GM21447 (cell line): ENCODE measurements around the gene ATPAF1.
"Not testable (repeated sequence)": the region's sequence is repeated elsewhere in the genome, so short reads cannot be mapped to it uniquely, and the experiment has no call there.

ENCODE experiments used
- ATAC-seq: cut with Tn5 transposase; IDR thresholded peaks from one replicate; pipeline ENCODE4 v1.9.1; 2021; ENCODE audit not compliant: unreplicated experiment

Gene ATPAF1

DNA sequence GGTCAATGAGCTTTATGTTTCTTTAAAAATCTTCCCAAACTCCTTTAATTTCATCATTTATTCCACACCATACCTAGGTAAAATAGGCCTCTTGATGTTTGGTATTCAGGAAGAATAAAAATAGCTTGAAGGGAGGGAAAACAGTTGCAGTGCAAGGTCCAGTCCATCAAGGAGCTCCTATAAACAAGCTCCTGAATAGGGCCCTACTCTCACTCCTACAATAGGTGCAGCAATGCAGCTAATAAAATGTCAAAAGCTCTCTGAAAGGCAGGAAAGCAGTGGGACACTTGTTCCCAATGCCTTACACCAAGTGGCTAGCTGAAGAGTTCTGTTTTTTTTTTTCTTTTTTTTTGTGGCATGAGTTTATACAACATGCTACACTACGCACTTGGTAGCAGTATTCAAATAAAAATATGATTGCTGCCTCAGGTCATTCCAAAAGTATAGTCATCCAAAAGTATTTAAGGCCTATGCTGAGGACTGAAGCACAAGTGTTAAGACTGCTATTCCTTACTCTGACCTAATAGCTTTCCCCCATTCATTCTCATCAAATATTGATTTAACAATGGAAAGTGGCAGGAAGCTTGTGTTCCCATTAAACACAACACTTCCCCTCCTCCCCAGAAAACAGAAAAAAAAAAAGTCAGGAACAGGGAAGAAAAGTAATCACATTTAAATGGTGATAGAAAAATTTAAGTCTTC, 13.3 kb upstream of the ATPAF1 start:
- ATAC-seq = no peak

DNA sequence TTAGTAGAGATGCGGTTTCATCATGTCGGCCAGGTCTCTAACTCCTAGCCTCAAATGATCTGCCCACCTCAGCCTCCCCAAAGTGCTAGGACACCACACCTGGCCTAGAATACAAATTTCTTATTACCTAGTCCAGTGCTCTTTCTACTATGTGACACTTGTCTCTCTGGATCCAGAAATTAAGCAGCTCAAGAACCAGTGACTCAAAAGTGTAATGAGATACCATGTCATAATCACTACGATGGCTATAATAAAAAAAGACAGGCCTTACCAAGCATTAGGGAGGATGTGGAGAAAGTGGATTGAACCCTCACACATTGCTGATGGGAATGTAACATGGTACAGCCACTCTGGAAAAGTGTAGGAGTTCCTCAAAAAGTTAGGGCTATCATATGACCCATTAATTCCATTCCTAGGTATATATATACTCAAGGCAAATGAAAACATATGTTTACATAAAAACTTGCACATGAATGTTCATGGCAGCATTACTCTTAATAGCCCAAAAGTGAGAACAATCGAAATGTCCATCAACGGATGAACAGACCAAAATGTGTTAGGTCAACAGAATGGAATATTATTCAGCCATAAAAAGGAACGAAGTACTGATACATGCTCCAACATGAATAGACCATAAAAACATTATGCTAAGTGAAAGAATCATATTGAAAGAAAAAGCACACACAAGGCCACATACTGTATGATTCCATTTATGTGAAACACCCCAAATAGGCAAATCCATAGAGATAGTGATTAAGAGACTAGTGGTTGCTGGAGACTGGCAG, 11.8 kb upstream of the ATPAF1 start:
- ATAC-seq = no peak

GRCh38 chr1:46677339-46677738, 9.2 kb upstream of the ATPAF1 start:
- no peak for ATAC-seq

DNA sequence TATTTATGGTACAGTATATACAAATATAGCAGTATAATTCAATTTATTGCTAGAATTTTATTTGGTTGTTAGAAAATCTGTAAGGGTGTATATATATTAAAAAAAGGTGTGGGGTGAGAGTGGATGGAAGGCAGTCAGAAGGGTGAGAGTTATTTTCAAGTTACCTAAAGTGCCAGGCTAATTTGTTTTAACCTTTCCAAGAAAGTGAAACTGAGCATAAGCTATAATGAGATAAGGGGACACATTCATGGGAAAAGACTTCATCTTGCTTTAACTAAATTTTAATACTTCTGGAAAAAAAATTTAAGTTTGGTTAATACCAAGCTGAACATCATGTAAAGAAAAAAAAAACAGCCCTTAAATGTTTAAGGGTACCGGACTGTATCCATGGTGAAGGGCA, 8.4 kb upstream of the ATPAF1 start:
- no peak for ATAC-seq

- ATAC-seq = peak; percentile 79
Observed at GRCh38 chr1:46675549-46676314, 7.6 kb upstream of the ATPAF1 start.

- ATAC-seq = no peak
Observed at GRCh38 chr1:46673749-46674182, 5.6 kb upstream of the ATPAF1 start.

DNA sequence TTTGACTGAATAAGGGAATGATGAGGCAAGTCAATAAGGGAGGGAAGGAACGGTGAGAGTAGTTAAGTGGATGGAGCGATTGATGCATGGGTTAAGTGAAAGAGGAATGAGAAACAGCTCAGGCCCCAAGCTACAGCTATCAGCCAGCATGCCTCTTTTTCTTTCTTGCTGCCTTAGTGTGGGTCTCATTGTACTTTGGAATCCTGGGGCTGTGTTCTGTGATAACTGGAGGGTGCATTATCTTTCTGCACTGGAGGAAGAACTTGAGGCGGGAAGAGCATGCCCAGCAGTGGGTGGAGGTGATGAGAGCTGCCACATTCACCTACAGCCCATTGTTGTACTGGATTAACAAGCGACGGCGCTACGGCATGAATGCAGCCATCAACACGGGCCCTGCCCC, 4.5 kb upstream of the ATPAF1 start:
- ATAC-seq = no peak

GRCh38 chr1:46671554-46671953, 3.4 kb upstream of the ATPAF1 start, which contains the start of gene TEX38:
TSS of gene TEX38 (plus strand) at chr1:46671854. CDS start at chr1:46671935, 81 bp downstream.
- ATAC-seq = no peak

DNA sequence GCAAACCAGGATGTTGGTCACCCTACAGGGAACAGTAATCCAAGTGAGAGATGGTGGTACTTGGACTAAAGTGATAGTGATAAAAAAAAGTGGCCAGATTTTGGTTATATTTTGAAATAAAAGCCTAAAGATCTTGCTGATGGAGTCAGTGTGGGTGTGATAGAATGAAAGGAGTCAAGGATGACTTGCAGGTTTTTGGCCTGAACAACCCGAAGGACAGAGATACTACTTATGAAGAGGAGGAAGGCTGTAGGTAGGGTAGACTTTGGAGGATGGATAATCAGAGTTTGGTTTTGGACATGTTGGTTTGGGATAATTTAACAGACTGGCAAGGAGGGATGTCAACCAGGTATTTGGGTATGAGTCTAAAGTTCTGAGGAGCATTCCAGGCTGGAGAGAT, 2.0 kb upstream of the ATPAF1 start:
- ATAC-seq = no peak

DNA sequence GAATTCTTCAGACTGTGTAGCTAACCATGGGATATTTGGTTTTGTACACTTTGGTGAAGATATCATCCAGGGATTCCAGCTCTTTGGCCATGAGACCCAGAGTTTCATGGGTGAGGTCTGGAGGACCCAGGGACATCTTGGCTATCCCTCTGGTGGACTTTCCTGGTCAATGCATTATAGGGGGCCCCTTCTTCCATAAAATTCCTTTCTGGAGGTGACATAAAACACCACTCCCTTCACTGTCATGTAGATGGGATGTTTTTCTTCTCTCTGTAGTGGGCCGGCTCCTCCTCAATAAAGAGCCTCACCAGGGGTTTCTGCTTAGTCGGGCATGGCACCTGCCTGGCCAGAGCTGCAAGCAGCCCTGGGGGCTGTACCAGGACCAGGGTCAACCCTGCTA, 2.2 kb downstream of the ATPAF1 start:
- no peak for ATAC-seq

- ATAC-seq = not testable (repeated sequence)
Observed at GRCh38 chr1:46662919-46663318, 5.2 kb downstream of the ATPAF1 start.

DNA sequence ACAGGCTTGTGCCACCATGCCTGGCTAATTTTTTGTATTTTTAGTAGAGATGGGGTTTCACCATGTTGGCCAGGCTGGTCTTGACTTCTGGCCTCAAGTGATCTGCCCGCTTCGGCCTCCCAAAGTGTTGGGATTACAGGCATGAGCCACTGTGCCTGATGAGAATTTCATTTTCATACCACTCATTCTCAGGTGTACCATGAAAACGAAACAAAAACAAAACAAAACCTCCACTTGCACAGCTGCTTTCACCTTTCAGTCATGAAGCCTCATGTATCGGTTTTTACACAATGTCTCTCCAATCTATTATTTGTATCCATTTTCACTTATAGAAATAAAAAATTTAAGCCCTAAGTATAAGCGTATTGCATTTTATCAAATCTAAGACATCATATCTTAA, 8.0 kb downstream of the ATPAF1 start:
- ATAC-seq = peak; percentile 95

- no peak for ATAC-seq
Observed at GRCh38 chr1:46659307-46659870, 8.8 kb downstream of the ATPAF1 start.

- no peak for ATAC-seq
Observed at GRCh38 chr1:46657775-46658174, 10.4 kb downstream of the ATPAF1 start.

DNA sequence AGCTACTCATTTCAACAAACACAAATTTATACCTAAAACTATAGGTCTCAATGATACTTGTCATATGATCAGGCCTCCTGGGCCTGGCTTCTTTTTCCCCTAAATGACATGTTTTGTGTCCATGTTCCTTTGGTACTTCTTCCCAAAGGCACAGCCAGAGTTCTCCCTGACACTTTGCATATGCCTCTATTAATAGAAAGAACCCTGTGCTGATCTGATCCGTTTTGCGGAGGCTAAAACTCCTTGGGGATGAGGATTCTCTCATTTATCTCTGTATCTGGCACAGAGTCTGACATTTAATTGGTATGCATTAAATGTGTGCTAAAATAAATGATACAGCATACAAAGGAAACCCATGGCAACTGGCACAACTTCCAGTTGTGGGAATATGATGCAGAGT, 11.5 kb downstream of the ATPAF1 start:
- no peak for ATAC-seq

DNA sequence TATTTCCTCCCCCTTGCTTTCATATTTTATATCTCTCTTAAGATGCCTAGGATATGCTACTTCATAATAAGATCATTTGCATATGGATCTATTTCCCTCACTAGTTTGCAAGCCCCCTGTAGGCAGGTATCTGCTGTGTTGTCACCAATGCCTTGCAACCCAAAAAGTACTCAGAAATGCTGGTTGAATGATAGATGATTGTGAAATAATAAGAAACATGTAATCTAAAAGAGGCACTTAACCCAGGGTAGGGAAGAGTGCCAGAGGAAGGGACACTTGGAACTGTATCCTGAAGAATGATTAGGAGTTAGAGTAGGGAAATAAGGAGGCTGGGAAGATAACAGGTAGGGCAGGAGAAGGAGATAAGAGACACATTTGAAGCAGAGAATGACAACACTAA, 12.3 kb downstream of the ATPAF1 start:
- ATAC-seq = no peak

DNA sequence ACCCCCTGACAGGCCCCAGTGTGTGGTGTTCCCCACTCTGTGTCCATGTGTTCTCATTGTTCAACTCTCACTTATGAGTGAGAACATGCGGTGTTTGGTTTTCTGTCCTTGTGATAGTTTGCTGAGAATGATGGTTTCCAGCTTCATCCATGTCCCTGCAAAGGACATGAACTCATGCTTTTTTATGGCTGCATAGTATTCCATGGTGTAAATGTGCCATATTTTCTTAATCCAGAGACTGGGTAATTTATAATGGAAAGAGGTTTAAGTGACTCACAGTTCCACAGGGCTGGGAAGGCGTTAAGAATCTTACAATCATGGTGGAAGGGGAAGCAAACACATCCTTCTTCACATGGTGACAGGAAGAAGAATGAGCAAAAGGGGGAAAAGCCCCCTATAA, 13.5 kb downstream of the ATPAF1 start:
- not testable (repeated sequence) for ATAC-seq

- no peak for ATAC-seq
Observed at GRCh38 chr1:46654012-46654411, 14.2 kb downstream of the ATPAF1 start.

DNA sequence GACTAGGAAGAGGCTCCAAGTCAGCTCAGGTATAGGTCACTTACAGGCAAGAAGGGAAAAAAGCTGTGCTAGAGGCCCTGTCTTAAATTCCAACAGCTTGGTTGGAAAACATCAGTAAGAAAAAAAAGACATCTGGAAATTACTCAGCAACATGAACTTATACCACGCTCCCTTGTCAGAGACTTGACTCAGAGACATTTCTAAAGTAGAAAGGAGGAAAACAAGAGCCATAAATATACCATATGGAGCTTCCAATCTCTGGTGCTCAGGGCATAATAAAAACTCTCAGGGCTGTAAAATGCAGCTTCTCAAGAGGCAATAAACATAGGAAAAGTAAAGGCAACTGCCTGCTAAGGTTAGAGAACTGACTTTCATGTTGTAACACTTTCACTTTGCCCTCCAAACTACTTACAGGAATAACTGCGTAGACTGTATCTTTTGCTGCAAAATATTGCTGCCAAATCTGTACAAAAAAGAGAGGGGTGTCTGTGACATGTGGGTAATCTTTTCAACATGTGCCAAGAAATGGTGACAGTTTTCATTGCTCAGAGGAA, 14.7 kb downstream of the ATPAF1 start:
- no peak for ATAC-seq

- no peak for ATAC-seq
Observed at GRCh38 chr1:46652321-46653100, 15.7 kb downstream of the ATPAF1 start.
